OCI-M2 (cell line): Measurements from ENCODE around the gene IMMT.
"Not testable (repeated sequence)": the region's sequence is repeated elsewhere in the genome, so short reads cannot be mapped to it uniquely, and the experiment has no call there.

Experiments
- DNase-seq: peaks from one replicate; lab custom pipeline; 2025; ENCODE audit not compliant: unreplicated experiment; lab: John Stamatoyannopoulos, UW

Gene IMMT

GRCh38 chr2:86202336-86202692 lies 7.1 kb upstream of the IMMT start:
- no peak for DNase-seq

DNA sequence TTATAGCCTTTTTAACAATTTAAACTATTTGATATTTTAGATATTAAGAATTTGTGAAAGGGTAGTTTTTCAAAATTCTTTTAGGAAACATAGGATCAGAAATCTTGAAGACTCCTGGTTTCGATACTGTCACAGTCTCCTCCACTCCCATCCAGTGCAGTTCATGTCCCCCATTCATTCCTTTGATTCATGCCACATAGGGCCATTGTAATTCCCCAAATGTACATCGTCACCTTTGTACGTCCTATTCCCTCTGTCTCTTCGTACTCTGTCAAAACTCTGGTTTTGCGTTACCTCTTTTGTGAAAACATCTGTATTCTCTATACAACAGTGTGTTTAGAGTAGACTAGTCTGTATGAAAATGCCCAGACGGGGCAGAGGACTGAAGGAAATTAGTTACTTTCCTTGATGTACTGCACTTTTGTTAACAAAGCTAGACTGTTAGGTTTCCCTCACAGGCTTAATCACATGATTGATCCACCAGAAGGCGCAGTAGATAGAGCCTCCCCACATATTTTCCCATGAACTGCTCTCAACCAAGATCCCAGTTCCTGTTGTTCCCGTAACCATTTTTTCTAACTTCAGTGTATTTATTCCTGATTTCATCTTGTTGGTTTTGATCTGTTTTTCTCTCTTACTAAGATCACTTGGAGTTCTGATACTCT lies 6.5 kb upstream of the IMMT start:
- no peak for DNase-seq

GRCh38 chr2:86200564-86200963 lies 5.3 kb upstream of the IMMT start:
- not testable (repeated sequence) for DNase-seq

DNA sequence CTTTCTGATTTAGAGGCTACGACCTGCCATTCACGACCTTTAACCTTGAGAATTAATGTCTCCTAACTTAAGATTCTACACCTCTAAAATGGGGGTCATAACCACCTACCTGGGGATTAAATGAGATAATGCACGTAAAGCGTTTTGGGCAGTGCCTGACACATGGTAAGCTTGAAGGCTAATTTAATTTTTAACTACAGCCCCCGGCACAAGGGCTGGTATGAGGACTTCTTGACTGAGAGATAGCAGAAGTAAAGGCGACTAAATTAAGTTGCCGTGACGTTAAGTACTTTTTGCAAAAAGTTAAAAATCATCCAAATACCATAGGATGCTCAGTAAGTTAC lies 4.5 kb upstream of the IMMT start:
- DNase-seq: no peak

- no peak for DNase-seq
Measured at GRCh38 chr2:86195808-86196387, 636 bp upstream of the IMMT start.

DNA sequence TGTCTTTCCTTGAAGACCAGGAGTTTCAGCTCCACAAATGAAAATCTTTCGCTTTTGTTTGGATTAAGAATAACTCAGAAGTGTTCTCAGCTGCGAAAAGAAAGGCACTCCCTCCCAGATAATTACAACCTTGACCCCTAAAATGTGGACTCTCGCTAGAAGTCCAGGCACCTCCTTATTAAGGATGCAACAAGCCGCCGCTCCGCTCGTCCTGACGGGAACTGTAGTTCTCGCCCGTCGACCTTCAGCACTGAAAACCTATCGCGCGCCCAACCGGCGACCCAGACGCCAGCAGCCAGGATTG lies 559 bp downstream of the IMMT start:
- DNase-seq: peak; percentile 47

- no peak for DNase-seq
Measured at GRCh38 chr2:86193901-86194567, 1.2 kb downstream of the IMMT start.

- peak; percentile 28 for DNase-seq
Measured at GRCh38 chr2:86189782-86190416, 5.4 kb downstream of the IMMT start.

GRCh38 chr2:86186431-86186830 lies 8.8 kb downstream of the IMMT start:
- DNase-seq: no peak

GRCh38 chr2:86185517-86186212 lies 9.6 kb downstream of the IMMT start:
- DNase-seq: no peak

GRCh38 chr2:86176597-86176996 lies 18.7 kb downstream of the IMMT start:
- no peak for DNase-seq

DNA sequence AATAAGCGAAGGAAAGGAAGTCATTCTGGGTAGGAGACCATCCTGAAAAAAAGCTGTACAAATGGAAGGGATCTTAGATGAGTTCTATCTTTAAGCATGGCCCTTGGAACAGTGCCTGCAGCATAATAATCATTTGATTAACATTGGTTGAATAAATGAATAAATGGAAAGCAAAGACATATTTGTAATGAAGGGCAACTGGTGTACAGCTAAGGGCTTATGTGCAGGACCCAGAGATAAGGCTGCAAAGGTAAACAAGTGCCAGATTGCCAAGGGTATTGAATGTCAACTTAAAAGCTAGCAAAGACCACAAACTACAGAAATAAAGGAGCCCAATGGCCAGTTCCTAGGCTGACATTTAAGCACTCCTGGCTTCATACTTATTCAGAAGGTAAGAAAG lies 19.4 kb downstream of the IMMT start:
- DNase-seq: no peak

GRCh38 chr2:86174445-86174844 lies 20.8 kb downstream of the IMMT start:
- DNase-seq: no peak

GRCh38 chr2:86172610-86173009 lies 22.7 kb downstream of the IMMT start:
- DNase-seq: no peak

DNA sequence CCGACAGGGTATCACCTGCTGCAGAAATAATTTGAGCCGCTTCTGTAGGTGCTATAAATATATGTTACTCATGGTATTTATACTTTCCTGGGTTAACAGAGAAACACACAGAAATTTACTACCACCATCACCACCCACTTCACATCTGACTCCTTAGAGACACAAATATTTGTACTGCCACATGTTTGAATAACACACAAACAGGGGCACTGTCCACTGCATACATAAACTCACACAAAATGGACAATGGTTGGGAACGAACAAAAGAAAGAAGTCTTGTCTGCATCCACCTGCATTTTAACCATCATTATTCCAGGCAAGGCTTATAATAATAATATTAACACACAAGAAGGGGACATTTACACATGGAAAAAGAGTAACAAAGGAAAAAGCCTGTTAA lies 24.0 kb downstream of the IMMT start:
- DNase-seq: no peak

GRCh38 chr2:86170449-86170848 lies 24.8 kb downstream of the IMMT start:
- no peak for DNase-seq

GRCh38 chr2:86160156-86160952 lies 34.9 kb downstream of the IMMT start:
- DNase-seq: no peak

DNA sequence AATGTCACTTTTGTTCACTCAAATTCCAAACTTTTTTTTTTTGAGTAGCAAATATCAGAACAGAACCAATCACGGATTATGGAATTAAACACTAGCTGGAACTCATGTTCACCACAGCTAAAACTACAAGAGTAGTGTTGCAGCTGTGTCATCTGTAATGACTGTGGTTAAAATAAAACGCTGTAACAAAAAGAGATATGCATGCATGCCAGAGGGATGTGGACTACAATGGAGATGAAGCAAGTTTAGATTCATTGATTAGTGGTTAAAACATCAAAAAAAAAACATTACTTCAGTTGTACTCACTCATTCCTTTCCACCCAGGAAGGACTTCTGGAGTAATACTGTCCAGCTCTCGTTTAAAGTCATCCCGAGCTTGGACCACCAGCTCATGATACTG lies 37.0 kb downstream of the IMMT start:
- no peak for DNase-seq

DNA sequence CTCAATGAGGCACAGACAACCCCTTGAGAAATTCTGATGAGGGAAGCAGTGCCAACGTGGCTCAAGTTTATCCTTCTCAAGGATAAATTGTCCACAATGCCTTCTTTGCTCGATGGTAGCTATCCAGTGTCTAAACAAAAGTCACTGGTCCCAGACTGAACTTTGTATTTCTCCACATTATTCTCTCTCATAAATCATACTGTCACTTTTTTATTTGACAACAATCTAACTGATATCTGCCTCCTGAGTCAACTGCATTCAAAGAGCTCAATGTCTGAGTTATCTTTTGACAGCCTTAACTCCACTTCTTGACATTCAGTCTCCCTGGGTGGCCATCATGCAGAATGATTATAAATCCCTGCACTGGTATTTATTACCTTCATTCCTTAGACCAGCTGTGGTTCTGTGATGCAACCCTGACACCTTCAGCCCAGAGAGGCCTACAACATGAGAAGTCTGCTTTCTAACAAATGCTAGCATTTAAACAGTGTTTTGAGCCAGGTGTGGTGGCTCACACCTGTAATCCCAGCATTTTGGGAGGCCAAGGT lies 38.2 kb downstream of the IMMT start:
- DNase-seq: no peak

DNA sequence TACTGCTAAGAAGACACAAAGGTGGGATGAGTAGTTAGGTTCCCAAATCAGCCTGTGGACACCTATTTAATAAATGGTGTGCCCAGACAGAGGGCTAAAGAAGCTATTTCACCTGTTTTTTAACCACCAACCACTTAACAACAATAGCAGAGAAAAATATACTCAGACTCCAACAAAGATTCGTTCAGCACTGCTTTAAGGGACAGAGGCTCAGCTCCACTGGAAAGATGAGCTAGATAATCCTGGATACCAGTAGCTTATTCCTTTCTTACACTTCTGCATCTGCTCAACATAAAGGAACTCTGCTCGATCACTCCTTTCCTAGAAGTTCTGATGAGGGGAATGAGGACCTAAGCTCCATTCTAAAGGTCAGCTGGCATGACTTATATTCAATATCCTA lies 44.8 kb downstream of the IMMT start:
- no peak for DNase-seq

GRCh38 chr2:86147793-86148192 lies 47.5 kb downstream of the IMMT start:
- DNase-seq: no peak
